HCT116 (cell line): ENCODE results near the gene PCSK2. TPM values are rescaled to one million over a fixed set of nuclear protein-coding genes. Genes with fewer than 3 reads are reported as not detected.

Experiments used
- ATAC-seq: fragments of 200-7000 bp; cut with Tn5 transposase; 2 replicates; pipeline ENCODE4 v1.9.1; 2020; ENCODE audit warnings: mild to moderate bottlenecking, moderate library complexity
- BruUV-seq: library from RNA; stranded (reverse); fragments of 400-500 nt; replicated peaks from 2 replicates; lab custom pipeline; 2021; lab: Mats Ljungman, UMichigan
- CTCF ChIA-PET: fragments of 300-600 bp; sonication (Branson Sonifier 250); formaldehyde crosslinking; loops from one replicate; lab custom pipeline; 2021; ENCODE audit warnings: antibody characterized with exemption; lab: Charles Lee
- POLR2A ChIA-PET: fragments of 300-600, 350-600 bp; sonication (Branson Sonifier 250); formaldehyde crosslinking; loops from one replicate; lab custom pipeline; 2021; ENCODE audit warnings: antibody characterized with exemption; lab: Charles Lee
- RAD21 ChIA-PET, 2 experiments: fragments of 300-600 bp; sonication (Branson Sonifier 250); formaldehyde crosslinking; loops; one replicate each; lab custom pipeline; 2023; ENCODE audit warnings: low total read pairs in 2 of 2; ENCODE audit not compliant: uncharacterized antibody in 2 of 2, unreplicated experiment in 2 of 2, low non-redundant PET in 1 of 2; lab: Charles Lee
- DNase-seq: peaks from one replicate; pipeline ENCODE4 v3.0.0-alpha.2; 2010; ENCODE audit warnings: low read depth, low spot score
- H2AFZ ChIP-seq: fragments of 200-600 bp; shearing (Covaris generic), sonication (generic); 2 replicates; pipeline ENCODE4 v1.6.1; 2017; ENCODE audit warnings: low read depth, mixed run types, mixed read lengths, antibody characterized with exemption, low read length; ENCODE audit not compliant: poor library complexity, severe bottlenecking
- H3K27ac ChIP-seq: 2 replicates; pipeline ENCODE4 v1.5.1; 2012; ENCODE audit warnings: low read depth, low read length
- H3K27me3 ChIP-seq: fragments of 200-600 bp; sonication (generic); 2 replicates; pipeline ENCODE4 v1.6.1; 2016; ENCODE audit warnings: mixed run types, low read length, mixed read lengths; ENCODE audit not compliant: insufficient read depth
- H3K36me3 ChIP-seq, 2 experiments: fragments of 200-500 bp in 1 of 2; fragments of 200-600 bp in 1 of 2; sonication (Bioruptor generic) in 1 of 2; sonication (generic) in 1 of 2; 2 replicates each; pipeline versions ENCODE4 v1.5.1 to v1.6.1; 2014 to 2016; ENCODE audit warnings: low read length in 2 of 2, inconsistent platforms in 1 of 2, mixed read lengths in 1 of 2, mixed run types in 1 of 2; ENCODE audit not compliant: insufficient read depth in 2 of 2, control insufficient read depth in 1 of 2
- H3K4me1 ChIP-seq, 2 experiments: fragments of 200-600 bp in 1 of 2; sonication (generic) in 1 of 2; 2 replicates each; pipeline versions ENCODE4 v1.5.1 to v1.6.1; 2012 to 2017; ENCODE audit warnings: low read length in 2 of 2, inconsistent platforms in 1 of 2, mild to moderate bottlenecking in 1 of 2, mixed read lengths in 1 of 2, mixed run types in 1 of 2, moderate library complexity in 1 of 2; ENCODE audit not compliant: insufficient read depth in 2 of 2, control insufficient read depth in 1 of 2
- H3K4me2 ChIP-seq: fragments of 200-600 bp; sonication (generic); 2 replicates; pipeline ENCODE4 v1.6.1; 2017; ENCODE audit warnings: mixed run types, low read length, mixed read lengths
- H3K4me3 ChIP-seq, 2 experiments: fragments of 200-600 bp in 1 of 2; sonication (generic) in 1 of 2; replicated peaks in 1 of 2; 2 replicates each; pipeline ENCODE4 v1.5.1; 2011 to 2016; ENCODE audit warnings: low read length in 2 of 2, control low read depth in 1 of 2, low read depth in 1 of 2, mild to moderate bottlenecking in 1 of 2, mixed read lengths in 1 of 2, mixed run types in 1 of 2
- H3K79me2 ChIP-seq: fragments of 200-600 bp; sonication (generic); 2 replicates; pipeline ENCODE4 v1.6.1; 2017; ENCODE audit warnings: mild to moderate bottlenecking, mixed run types, low read length, moderate library complexity, mixed read lengths; ENCODE audit not compliant: insufficient read depth
- H3K9ac ChIP-seq: fragments of 200-600 bp; sonication (generic); 2 replicates; pipeline ENCODE4 v1.6.1; 2016; ENCODE audit warnings: low read length, mixed read lengths
- H3K9me2 ChIP-seq: fragments of 200-600 bp; sonication (generic), shearing (Covaris generic); 2 replicates; pipeline ENCODE4 v1.6.1; 2017; ENCODE audit warnings: mixed run types, mild to moderate bottlenecking, moderate library complexity; ENCODE audit not compliant: insufficient read depth
- H3K9me3 ChIP-seq, 2 experiments: fragments of 200-500 bp in 1 of 2; fragments of 200-600 bp in 1 of 2; sonication (Bioruptor generic) in 1 of 2; sonication (generic) in 1 of 2; 2 replicates each; pipeline ENCODE4 v1.6.1; 2014 to 2017; ENCODE audit warnings: low read length in 2 of 2, mixed read lengths in 2 of 2, inconsistent platforms in 1 of 2, low read depth in 1 of 2, mild to moderate bottlenecking in 1 of 2, mixed run types in 1 of 2, moderate library complexity in 1 of 2; ENCODE audit not compliant: control insufficient read depth in 1 of 2, insufficient read depth in 1 of 2
- H4K20me1 ChIP-seq: fragments of 200-600 bp; sonication (generic), shearing (Covaris generic); 2 replicates; pipeline ENCODE4 v1.6.1; 2017; ENCODE audit warnings: mixed run types, mild to moderate bottlenecking, moderate library complexity; ENCODE audit not compliant: insufficient read depth
- CBX3 ChIP-seq: IDR thresholded peaks from 2 replicates; pipeline ENCODE4 v1.6.1; 2012; ENCODE audit warnings: low read depth
- CEBPB ChIP-seq: IDR thresholded peaks from 2 replicates; pipeline ENCODE4 v1.6.1; 2012; ENCODE audit warnings: low read depth
- FOSL1 ChIP-seq: IDR thresholded peaks from 2 replicates; pipeline ENCODE4 v1.6.1; 2012; ENCODE audit warnings: low read depth
- JUND ChIP-seq: IDR thresholded peaks from 2 replicates; pipeline ENCODE4 v1.6.1; 2012
- POLR2AphosphoS5 ChIP-seq: IDR thresholded peaks from 2 replicates; pipeline ENCODE4 v1.6.1; 2011; ENCODE audit warnings: mild to moderate bottlenecking, low read depth, low read length, moderate library complexity
- SP1 ChIP-seq: IDR thresholded peaks from 2 replicates; pipeline ENCODE4 v1.6.1; 2012; ENCODE audit warnings: low read depth
- TCF7L2 ChIP-seq: IDR thresholded peaks from 2 replicates; pipeline ENCODE4 v1.7.0; 2011; ENCODE audit warnings: borderline replicate concordance, inconsistent platforms; ENCODE audit not compliant: insufficient read depth, insufficient read length; ENCODE audit errors: extremely low read depth
- ZNF274 ChIP-seq: fragments of 200-500 bp; sonication (Bioruptor generic); IDR thresholded peaks from 2 replicates; pipeline ENCODE4 v1.6.1; 2014; ENCODE audit warnings: mild to moderate bottlenecking, low read depth, low read length, inconsistent platforms
- intact Hi-C: fragments of 100-400 bp; cut with micrococcal nuclease; formaldehyde crosslinking; loops from 2 replicates; pipeline ENCODE4 v1.10.0; 2022
- total RNA-seq: library from RNA; stranded (reverse); gene quantifications from one replicate; pipeline ENCODE4 v1.2.1, GENCODE V29; 2021; ENCODE audit not compliant: unreplicated experiment
- TF ChIP-seq, protein P1 (sequence below): IDR thresholded peaks from 2 replicates; pipeline ENCODE4 v1.6.1; 2012
- TF ChIP-seq, protein P2 (sequence below): IDR thresholded peaks from 2 replicates; pipeline ENCODE4 v1.6.1; 2011; ENCODE audit warnings: mild to moderate bottlenecking, low read length, moderate library complexity; ENCODE audit not compliant: insufficient replicate concordance; ENCODE audit errors: extremely low read depth
- TF ChIP-seq, protein P3 (sequence below), 3 experiments: fragments of 200-600 bp in 1 of 3; sonication (generic) in 1 of 3; IDR thresholded peaks in 2 of 3; conservative IDR thresholded peaks in 1 of 3; 2 replicates each; pipeline ENCODE4 v1.5.1; 2012 to 2017; ENCODE audit warnings: low read depth in 2 of 3, low read length in 2 of 3, antibody characterized with exemption in 1 of 3, borderline replicate concordance in 1 of 3, control low read depth in 1 of 3, mild to moderate bottlenecking in 1 of 3, mixed read lengths in 1 of 3, mixed run types in 1 of 3, moderate library complexity in 1 of 3; ENCODE audit not compliant: insufficient read depth in 1 of 3

Gene PCSK2
- total RNA-seq, 1 experiment from 2014 or later: not detected

DNA sequence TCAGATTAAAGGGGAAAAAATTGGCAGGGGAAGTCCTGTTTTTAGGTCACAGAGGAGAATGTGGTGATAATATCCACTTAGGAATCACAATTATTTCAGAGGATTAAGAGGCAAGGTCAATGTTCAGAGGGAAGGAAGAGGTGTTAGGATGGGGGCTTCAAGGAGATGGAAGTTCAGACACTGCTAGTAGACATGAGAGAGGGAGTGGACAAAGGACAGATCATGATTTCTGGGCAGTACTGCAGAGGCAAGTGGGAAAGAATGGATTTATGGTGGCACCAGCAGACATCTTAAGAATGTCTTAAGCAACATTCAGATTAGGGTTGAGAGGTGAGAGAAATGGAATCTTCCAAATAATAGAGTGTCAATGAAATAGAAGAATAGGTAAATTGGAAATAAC is 9.9 kb downstream of the PCSK2 start:
- no peak overlapping the region for H2AFZ ChIP-seq
- intact Hi-C loops: no loop called here
- no TSS peak for BruUV-seq
- ATAC-seq (no peak), DNase-seq (no peak)
- CTCF ChIA-PET: no interaction called here
- H3K9me3 ChIP-seq: no peaks in the 10 kb centered on the region
- H3K9me2 ChIP-seq: no peaks in the 10 kb centered on the region
- no peak overlapping the region for H3K4me2 ChIP-seq
- no peaks in the 10 kb centered on the region for H3K36me3 ChIP-seq
- no peak overlapping the region for H3K4me3 ChIP-seq
- H3K27ac ChIP-seq: no peak overlapping the region
- POLR2A ChIA-PET: no interaction called here
- no peak for TF ChIP-seq CBX3
- no peaks in the 10 kb centered on the region for H3K79me2 ChIP-seq
- RAD21 ChIA-PET: no interaction called here
- H4K20me1 ChIP-seq: no peaks in the 10 kb centered on the region
- no peaks in the 10 kb centered on the region for H3K4me1 ChIP-seq
- peaks cover 9% of the 10 kb centered on the region; the same call in 1 of the 2 replicates for H3K27me3 ChIP-seq
- H3K9ac ChIP-seq: no peak overlapping the region

DNA sequence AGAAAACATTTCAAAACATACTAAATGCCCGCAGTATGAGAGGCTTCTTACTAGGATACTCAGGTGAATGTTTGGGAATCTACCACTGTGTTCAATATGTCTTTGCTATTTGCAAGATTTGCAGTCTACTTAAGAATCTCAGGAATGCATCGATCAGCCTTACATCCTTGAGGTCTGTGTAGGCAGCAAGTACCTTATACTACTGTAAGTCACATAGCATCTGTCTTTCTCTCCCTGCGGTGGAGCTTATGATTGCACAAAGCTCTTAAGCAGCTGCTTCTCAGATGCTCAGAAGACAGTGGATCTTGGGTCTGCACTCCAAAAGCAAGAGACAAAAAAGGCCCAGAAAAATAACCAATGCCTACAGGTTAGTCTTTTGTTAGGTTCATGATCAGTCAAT is 21.4 kb downstream of the PCSK2 start:
- no peak overlapping the region for H2AFZ ChIP-seq
- H3K4me1 ChIP-seq: no peaks in the 10 kb centered on the region
- CTCF ChIA-PET: no interaction called here
- TF ChIP-seq SP1 (no peak), CEBPB (no peak), POLR2AphosphoS5 (no peak), FOSL1 (no peak), JUND (no peak), ZNF274 (no peak), TCF7L2 (no peak)
- TF ChIP-seq, protein P1, sequence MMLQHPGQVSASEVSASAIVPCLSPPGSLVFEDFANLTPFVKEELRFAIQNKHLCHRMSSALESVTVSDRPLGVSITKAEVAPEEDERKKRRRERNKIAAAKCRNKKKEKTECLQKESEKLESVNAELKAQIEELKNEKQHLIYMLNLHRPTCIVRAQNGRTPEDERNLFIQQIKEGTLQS: no peak
- TF ChIP-seq, protein P2, sequence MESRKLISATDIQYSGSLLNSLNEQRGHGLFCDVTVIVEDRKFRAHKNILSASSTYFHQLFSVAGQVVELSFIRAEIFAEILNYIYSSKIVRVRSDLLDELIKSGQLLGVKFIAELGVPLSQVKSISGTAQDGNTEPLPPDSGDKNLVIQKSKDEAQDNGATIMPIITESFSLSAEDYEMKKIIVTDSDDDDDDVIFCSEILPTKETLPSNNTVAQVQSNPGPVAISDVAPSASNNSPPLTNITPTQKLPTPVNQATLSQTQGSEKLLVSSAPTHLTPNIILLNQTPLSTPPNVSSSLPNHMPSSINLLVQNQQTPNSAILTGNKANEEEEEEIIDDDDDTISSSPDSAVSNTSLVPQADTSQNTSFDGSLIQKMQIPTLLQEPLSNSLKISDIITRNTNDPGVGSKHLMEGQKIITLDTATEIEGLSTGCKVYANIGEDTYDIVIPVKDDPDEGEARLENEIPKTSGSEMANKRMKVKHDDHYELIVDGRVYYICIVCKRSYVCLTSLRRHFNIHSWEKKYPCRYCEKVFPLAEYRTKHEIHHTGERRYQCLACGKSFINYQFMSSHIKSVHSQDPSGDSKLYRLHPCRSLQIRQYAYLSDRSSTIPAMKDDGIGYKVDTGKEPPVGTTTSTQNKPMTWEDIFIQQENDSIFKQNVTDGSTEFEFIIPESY: no peak
- TF ChIP-seq, protein P3, sequence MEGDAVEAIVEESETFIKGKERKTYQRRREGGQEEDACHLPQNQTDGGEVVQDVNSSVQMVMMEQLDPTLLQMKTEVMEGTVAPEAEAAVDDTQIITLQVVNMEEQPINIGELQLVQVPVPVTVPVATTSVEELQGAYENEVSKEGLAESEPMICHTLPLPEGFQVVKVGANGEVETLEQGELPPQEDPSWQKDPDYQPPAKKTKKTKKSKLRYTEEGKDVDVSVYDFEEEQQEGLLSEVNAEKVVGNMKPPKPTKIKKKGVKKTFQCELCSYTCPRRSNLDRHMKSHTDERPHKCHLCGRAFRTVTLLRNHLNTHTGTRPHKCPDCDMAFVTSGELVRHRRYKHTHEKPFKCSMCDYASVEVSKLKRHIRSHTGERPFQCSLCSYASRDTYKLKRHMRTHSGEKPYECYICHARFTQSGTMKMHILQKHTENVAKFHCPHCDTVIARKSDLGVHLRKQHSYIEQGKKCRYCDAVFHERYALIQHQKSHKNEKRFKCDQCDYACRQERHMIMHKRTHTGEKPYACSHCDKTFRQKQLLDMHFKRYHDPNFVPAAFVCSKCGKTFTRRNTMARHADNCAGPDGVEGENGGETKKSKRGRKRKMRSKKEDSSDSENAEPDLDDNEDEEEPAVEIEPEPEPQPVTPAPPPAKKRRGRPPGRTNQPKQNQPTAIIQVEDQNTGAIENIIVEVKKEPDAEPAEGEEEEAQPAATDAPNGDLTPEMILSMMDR (IDR thresholded peaks at IDR 0.05 in 2 of 3, conservative IDR thresholded peaks at IDR 0.05 in 1 of 3; ENCODE audit: borderline replicate concordance in 1 of 3, insufficient read depth in 1 of 3, low read depth in 2 of 3, low read length in 2 of 3): no peak
- no peak for ATAC-seq
- no TSS peak for BruUV-seq
- no peaks in the 10 kb centered on the region for H3K9me2 ChIP-seq
- no peak overlapping the region for H3K9ac ChIP-seq
- no peak overlapping the region for H3K4me3 ChIP-seq
- no peak overlapping the region for H3K4me2 ChIP-seq
- no peaks in the 10 kb centered on the region for H3K9me3 ChIP-seq
- no peaks in the 10 kb centered on the region for H4K20me1 ChIP-seq
- RAD21 ChIA-PET: no interaction called here
- no peaks in the 10 kb centered on the region for H3K79me2 ChIP-seq
- no peak overlapping the region for H3K27ac ChIP-seq
- POLR2A ChIA-PET: no interaction called here
- H3K27me3 ChIP-seq: peaks cover 5% of the 10 kb centered on the region; the same call in 1 of the 2 replicates
- intact Hi-C loops: no loop called here
- H3K36me3 ChIP-seq: no peaks in the 10 kb centered on the region
- DNase-seq: no peak
